Activated T-helper 2 cell treated with anti-CD3 and anti-CD28 coated beads, Interferon-gamma antibody, Interleukin-2, Interleukin-4, amounts not matched to agents 10 μg/mL and 5 μg/mL and 100 μg/mL, durations not matched to agents 14 hours and 24 hours and 36 hours (primary cell): ENCODE results near the gene LAMB2. TPM values are rescaled to one million over a fixed set of nuclear protein-coding genes. Genes with fewer than 3 reads are reported as not detected.

Experiments used
- DNase-seq: peaks from one replicate; pipeline ENCODE4 v3.0.0; 2021; ENCODE audit warnings: low spot score
- H3K27ac Mint-ChIP-seq: one replicate; pipeline ENCODE4 v1.8.0; 2021; ENCODE audit warnings: mixed read lengths
- H3K27me3 Mint-ChIP-seq: one replicate; pipeline ENCODE4 v1.8.0; 2021; ENCODE audit warnings: low read depth, mixed read lengths
- H3K36me3 Mint-ChIP-seq: one replicate; pipeline ENCODE4 v1.8.0; 2021; ENCODE audit warnings: low read depth, mixed read lengths
- H3K4me1 Mint-ChIP-seq: one replicate; pipeline ENCODE4 v1.8.0; 2021; ENCODE audit warnings: low read depth, mixed read lengths
- H3K4me3 Mint-ChIP-seq: one replicate; pipeline ENCODE4 v1.8.0; 2021; ENCODE audit warnings: low read depth, mild to moderate bottlenecking, moderate library complexity, mixed read lengths
- H3K9me3 Mint-ChIP-seq: one replicate; pipeline ENCODE4 v1.8.0; 2021; ENCODE audit warnings: mixed read lengths
- intact Hi-C: fragments of 100-400 bp; cut with micrococcal nuclease; formaldehyde crosslinking; loops from one replicate; pipeline ENCODE4 v1.15.1; 2023
- total RNA-seq: library from RNA; stranded (reverse); gene quantifications from 2 replicates; pipeline ENCODE4 v1.2.3, GENCODE V29; 2022

LAMB2 gene
- total RNA-seq, 1 donor from 2014 or later, result 0.34 TPM

DNA sequence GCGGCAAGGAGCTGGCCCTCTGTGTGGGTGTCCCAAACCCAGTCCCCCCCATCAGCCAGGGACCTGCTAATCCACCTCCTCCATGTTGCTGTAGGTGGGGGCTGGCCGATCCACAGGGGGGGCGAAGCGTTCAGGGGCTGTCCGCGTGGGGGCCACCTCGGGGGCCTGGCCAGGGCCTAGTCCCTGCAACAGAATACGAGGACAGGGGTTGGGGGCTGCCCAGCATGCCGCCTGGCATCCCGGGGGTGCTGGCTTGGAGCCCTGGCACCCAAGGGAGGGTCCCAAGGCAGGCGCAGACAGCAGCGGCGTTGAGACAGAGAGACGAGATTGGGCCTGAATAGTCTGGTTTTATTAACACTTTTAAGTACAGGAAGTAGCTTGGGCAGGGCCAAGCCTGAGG is 24.5 kb downstream of the LAMB2 start:
- H3K4me3 Mint-ChIP-seq, result no peak overlapping the region

DNA sequence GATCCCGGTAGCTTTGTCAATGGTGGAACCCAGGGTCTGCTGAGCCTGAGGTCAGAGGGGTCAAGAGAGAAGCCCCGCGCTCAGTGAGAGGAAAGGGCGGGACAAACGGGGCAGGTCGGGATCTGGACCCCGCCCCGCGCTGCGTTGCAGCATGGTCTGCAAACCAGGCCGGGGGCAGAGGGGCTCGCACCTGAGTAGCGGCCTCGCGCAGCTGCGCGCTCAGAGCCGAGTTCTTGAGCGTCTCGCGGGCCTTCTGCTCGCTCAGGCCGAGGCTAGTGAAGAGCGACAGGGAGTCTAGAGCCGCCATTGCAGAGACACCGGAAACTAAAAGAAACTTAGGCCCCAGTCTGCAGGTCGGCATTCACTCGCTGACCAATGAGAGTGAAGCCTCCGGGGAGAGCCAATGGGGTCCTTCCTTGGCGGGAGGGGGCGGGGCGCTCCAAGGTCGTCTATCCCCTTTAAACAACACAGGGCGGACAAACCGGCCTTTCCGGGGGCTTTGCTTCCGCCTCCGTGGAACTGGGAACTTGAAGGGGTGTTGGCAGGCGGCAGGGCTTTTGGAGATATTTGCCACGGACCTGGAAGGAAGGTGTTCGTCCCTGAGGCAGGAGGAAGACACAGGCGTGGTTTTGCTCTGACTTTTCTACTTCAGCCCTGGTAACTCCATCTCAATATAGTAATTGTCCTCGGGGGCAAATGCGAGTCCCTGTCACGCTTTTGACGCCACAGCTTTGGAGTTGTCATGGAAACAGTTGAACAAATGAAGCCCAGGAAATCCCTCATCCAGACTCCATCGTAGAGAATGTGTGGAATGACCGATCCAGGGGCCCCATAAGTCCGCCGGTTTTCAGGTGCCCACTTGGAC is 28.2 kb downstream of the LAMB2 start, which contains the start of gene QARS1:
Gene QARS1, minus strand, starts transcription at position 331 of the 865 bp plus-strand sequence. Its CDS starts 24 bp downstream, at position 307.
- no peaks in the 10 kb centered on the region for H3K27me3 Mint-ChIP-seq
- no peaks in the 10 kb centered on the region for H3K9me3 Mint-ChIP-seq
- H3K4me1 Mint-ChIP-seq, result peaks cover 18% of the 10 kb centered on the region
- H3K27ac Mint-ChIP-seq, result peak within 1 kb of the TSS; percentile 93
- peaks cover 46% of the 10 kb centered on the region for H3K36me3 Mint-ChIP-seq
- DNase-seq, result peak; percentile 86
- peak within 1 kb of the TSS; percentile 97 for H3K4me3 Mint-ChIP-seq
- intact Hi-C loops, result loop anchor here (1.0 kb wide), 2 partner anchors 10 to 16 kb away; partner anchors contain the start of genes QRICH1 and USP19

More for the DNA sequence above, 24.5 kb downstream of the LAMB2 start:
- Mint-ChIP-seq H3K27me3 (no peaks in the 10 kb centered on the region), H3K27ac (no peak overlapping the region), H3K36me3 (peaks cover 43% of the 10 kb centered on the region), H3K4me1 (peaks cover 16% of the 10 kb centered on the region), H3K9me3 (no peaks in the 10 kb centered on the region)
- DNase-seq, result no peak
- intact Hi-C loops, result no loop called here

DNA sequence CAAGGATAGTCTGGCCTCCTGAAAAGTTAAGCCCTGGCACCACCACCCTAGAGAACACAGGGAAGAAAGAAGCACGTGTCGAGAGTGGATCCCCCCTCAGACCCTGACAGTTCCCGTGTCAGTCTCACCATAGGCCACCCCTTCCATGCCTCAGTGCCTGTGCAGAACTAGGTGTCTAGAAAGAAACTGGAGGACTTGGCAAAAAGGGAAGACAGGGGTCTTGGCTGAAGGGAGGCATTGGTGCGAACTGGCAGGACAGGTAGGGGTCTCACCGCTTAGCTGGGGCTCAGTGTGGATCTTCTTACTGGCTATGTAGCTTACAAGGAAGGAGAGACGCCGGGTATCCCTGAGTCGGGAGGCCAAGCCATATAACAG is 28.8 kb downstream of the LAMB2 start:
- Mint-ChIP-seq H3K4me1 (peaks cover 18% of the 10 kb centered on the region), H3K27me3 (no peaks in the 10 kb centered on the region), H3K9me3 (no peaks in the 10 kb centered on the region), H3K36me3 (peaks cover 46% of the 10 kb centered on the region), H3K4me3 (peak overlapping the region; percentile 97), H3K27ac (peak overlapping the region; percentile 93)
- intact Hi-C loops, result loop anchor here (1.0 kb wide), 2 partner anchors 10 to 16 kb away; partner anchors contain the start of genes QRICH1 and USP19
- DNase-seq, result no peak

DNA sequence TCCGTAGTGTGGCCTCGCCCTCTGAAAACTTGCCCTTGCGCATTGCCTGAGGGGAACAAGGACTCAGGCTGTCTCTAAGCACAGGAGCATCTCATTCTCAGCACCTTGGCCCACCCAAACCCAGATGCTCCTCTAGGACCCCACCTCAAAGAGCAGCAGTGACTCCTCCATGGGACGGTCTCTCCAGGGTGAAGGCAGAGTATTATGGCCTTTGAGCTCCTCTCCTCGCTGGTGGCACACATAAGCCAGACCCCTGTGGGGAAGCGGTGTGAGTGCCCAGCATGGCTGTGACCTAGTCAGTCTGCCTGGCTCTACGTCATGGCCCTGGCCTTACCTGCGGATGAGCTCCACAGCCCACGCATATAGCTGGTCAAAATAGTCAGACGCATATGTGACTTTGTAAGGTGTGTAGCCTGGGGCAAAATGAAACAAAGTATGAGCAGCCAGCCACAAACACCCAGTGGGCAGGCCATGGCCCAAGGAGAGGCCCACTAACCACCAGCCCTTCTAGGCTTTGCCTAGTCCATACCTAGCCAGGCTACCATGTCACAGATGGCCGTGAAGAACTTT is 32.7 kb downstream of the LAMB2 start:
- H3K27ac Mint-ChIP-seq, result no peak overlapping the region
- H3K4me1 Mint-ChIP-seq, result peaks cover 14% of the 10 kb centered on the region
- intact Hi-C loops, result no loop called here
- H3K4me3 Mint-ChIP-seq, result no peak overlapping the region
- DNase-seq, result no peak
- no peaks in the 10 kb centered on the region for H3K9me3 Mint-ChIP-seq
- H3K27me3 Mint-ChIP-seq, result no peaks in the 10 kb centered on the region
- peaks cover 63% of the 10 kb centered on the region for H3K36me3 Mint-ChIP-seq

DNA sequence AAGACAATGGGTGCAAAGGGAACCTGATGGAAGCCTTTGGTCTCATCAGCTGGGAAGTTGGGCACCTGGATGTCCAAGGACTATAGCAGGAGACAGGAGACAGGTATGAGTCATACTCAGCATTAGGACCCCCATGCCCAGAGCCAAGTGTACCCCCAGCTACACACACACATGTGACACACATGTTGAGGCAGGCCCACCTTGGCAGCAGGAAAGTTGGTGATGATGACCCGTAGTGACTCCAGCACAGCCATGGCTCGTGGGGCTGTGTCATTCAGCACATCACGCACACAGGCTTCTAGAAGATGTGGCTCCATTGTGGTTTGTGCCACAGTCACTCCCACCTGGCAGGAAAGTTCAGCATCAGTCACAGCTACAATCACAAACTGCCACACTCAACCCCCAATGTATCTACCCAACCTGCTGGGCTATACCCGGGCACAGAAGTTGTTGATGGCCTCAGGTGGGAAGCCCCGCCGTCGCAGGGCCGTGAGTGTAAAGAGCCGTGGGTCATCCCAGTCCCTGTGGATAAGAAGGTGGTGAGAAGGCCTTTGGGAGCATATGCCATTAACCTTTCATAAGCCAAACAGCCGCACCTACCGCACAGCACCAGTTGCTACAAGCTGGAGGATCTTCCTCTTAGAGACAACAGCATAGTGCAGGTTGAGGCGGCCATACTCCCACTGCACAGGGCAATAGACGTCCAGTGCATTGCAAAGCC is 33.8 kb downstream of the LAMB2 start:
- intact Hi-C loops, result no loop called here
- Mint-ChIP-seq H3K4me3 (no peak overlapping the region), H3K36me3 (peaks cover 63% of the 10 kb centered on the region)

DNA sequence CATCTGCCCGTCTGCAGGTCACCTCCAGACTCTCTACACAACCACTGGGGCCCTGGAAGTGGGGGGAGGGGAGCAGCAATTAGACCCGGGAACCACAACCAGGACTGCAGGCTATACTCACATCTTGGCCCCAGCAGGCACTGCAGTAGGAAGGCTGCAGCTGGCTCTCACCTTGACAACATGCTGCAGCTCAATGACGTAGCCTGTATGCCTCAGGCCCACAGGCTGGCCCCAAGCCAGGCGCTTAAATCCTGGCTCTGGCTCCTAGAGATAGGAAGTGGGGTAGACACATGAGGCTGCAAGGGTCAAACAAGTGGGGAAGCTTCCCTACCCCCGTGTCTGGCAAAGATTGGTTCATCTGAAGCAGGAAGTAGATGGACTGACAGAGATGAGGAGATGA is 34.4 kb downstream of the LAMB2 start:
- Mint-ChIP-seq H3K27me3 (no peaks in the 10 kb centered on the region), H3K36me3 (peaks cover 59% of the 10 kb centered on the region), H3K27ac (no peak overlapping the region), H3K4me3 (no peak overlapping the region), H3K9me3 (no peaks in the 10 kb centered on the region), H3K4me1 (peaks cover 8% of the 10 kb centered on the region)
- no peak for DNase-seq
- intact Hi-C loops, result no loop called here

More for the DNA sequence above, 33.8 kb downstream of the LAMB2 start:
- no peaks in the 10 kb centered on the region for H3K9me3 Mint-ChIP-seq
- H3K4me1 Mint-ChIP-seq, result peaks cover 13% of the 10 kb centered on the region
- DNase-seq, result no peak
- H3K27me3 Mint-ChIP-seq, result no peaks in the 10 kb centered on the region
- H3K27ac Mint-ChIP-seq, result no peak overlapping the region

DNA sequence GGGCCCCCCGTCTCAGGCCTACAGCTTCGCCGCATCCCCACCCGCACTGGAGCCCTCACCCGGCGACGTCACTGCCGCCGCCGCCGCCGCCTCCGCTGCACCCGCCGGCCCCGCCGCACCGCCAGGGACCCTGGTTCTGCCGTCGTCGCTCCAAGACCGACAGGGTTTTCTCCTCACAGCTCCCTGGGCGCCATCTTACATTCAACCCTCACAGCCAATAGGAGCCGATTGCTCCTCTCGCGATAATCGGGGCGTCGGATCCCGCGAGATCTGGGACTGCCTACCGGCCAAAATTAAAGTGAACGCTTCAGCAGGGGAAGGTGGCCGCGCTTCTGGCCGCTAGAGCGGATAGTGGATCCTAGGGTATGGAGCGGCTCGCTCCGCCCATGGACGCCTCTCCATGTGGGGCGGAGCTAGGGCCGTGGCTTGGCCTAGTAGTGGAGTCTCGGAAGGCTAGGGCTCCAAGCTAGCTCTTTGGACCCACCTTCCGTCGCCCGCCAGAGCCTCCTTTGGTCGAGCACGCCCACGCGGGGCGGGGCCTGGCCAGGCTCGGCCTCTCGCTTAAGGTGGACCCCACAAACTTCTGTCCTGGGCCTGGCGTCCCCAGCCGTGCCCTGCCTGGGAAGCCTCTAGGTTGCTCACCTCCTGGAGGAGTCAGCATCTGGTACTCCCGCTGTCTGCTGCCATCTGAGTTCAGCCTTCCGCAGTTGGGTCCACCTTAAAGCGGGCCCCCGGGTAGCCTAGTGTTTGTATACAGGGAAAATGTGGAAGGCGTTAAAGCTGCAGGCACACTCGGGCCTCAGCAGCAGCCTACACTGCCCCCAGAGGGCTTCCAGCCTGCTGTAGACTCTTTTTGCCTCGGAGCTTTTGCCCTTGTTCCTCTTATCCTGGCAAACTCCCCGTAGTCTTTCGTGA is 38.7 kb downstream of the LAMB2 start, which contains the start of gene QRICH1:
Gene QRICH1, minus strand, starts transcription at position 219 of the 915 bp plus-strand sequence. CDS start 17,054 bp downstream, outside the sequence.
- peak; percentile 96 for DNase-seq
- peaks cover 33% of the 10 kb centered on the region for H3K36me3 Mint-ChIP-seq
- peak within 1 kb of the TSS; percentile 91 for H3K27ac Mint-ChIP-seq
- intact Hi-C loops, result loop anchor here (1.0 to 2.0 kb wide), 8 partner anchors 10 to 318 kb away; partner anchors contain the start of genes IMPDH2, QARS1, TCTA and USP19
- no peaks in the 10 kb centered on the region for H3K27me3 Mint-ChIP-seq
- peak within 1 kb of the TSS; percentile 83 for H3K4me3 Mint-ChIP-seq
- H3K4me1 Mint-ChIP-seq, result peaks cover 24% of the 10 kb centered on the region
- H3K9me3 Mint-ChIP-seq, result no peaks in the 10 kb centered on the region

DNA sequence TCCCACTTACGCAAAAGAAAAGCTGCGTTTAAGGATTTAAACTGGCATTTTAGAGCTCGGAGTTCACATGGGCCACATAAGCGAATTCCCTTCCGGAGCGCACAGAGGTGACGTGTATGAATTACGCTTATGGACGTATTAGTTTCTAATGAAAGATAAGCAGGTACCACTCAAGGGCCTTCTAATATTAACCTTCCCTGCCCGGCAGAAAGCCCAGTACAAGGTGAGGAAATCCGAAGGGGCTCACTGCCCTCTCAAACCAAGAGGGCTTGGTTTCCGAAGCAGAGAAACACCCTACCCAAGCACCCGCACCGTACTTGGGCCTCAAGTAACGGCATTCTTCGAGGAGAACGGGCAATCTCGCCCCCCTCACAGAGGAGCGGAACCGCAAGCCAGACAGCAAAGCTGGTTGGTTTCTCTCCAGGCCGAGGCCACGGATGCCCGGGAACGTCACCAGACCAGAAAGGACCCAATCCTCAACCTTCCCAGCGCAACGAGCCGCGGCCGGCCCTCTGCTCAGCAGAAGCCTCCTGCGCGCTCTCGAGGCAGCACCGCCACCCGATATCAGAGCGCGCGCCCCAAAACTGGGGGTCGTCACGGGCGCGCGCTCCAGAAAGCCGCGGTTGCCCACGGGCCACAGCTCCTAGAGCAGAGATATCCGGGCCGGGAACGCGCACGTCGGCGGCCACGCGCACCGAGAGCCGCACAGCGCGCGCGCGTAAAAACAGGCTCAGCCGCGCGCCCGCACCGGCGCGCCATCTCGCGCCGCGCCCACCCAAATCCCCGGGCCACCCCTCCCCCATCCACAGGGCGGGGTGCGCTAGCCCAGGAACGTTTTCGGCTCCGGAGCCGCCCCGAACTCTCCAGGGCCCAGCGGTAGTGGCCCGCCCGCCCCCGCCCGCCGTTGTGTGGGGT is 39.7 kb downstream of the LAMB2 start:
- Mint-ChIP-seq H3K27ac (peak overlapping the region; percentile 91), H3K4me3 (peak overlapping the region; percentile 83), H3K4me1 (peaks cover 24% of the 10 kb centered on the region), H3K36me3 (peaks cover 25% of the 10 kb centered on the region), H3K9me3 (no peaks in the 10 kb centered on the region), H3K27me3 (no peaks in the 10 kb centered on the region)
- intact Hi-C loops, result loop anchor here (1.0 kb wide), 1 partner anchor 319 kb away; the partner anchor contains the start of gene TCTA
- DNase-seq, result peak; percentile 80

DNA sequence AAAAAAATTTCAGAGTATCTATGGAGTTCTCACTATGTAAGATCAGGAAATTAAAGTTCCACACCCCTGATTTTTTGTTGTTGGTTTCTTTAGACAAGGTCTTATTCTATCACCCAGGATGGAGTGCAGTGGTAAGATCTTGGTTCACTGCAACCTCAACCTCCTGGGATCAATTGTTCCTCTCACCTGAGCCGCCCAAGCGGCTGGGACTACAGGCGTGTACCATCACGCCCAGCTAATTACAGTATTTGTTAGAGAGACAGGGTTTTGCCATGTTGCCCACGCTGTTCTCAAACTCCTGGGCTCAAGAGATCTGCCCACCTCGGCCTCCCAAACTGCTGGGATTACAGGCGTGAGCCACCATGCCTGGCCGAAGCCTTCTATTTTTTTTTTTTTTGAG is 51.4 kb downstream of the LAMB2 start:
- Mint-ChIP-seq H3K4me3 (no peak overlapping the region), H3K27ac (no peak overlapping the region), H3K36me3 (peaks cover 17% of the 10 kb centered on the region), H3K4me1 (peaks cover 4% of the 10 kb centered on the region), H3K27me3 (no peaks in the 10 kb centered on the region), H3K9me3 (no peaks in the 10 kb centered on the region)
- intact Hi-C loops, result no loop called here
- DNase-seq, result no peak

DNA sequence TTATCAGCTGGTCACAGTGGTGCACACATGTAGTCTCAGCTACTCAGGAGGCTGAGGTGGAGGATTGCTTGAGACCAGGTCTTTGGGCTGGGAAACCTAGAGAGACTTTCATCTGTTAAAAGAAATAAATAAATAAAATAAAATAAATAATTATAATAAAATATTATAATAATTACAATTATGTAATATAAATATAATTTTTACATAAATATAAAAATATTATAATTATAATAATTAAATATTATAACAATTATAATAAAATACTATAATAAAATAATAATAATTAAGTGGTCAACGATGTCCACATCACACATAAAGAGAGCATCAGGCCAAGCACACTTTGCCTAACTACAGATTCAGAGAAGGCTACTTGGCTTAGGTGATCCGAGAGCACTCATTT is 53.6 kb downstream of the LAMB2 start:
- Mint-ChIP-seq H3K9me3 (no peaks in the 10 kb centered on the region), H3K27ac (no peak overlapping the region), H3K27me3 (no peaks in the 10 kb centered on the region), H3K4me1 (peaks cover 4% of the 10 kb centered on the region), H3K4me3 (no peak overlapping the region), H3K36me3 (peaks cover 31% of the 10 kb centered on the region)
- DNase-seq, result no peak
- intact Hi-C loops, result no loop called here

DNA sequence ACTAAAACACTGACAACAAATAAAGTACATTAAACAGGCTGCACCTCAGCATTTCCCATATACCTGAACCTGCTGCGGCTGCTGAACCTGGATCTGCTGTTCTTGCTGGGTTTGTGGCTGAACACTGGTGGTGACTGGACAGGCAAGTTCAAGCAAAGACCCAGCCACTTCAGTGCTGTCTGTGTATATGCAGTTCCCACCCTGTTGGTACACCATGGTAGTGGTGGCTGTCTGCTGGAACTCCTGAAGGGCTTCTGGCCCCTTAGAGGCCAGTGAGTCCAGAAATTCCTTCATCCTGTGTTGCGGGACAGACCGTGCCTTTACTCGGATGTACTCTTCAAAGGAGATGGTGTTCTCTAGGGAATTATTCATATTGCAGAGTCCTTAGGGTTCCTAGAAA is 56.2 kb downstream of the LAMB2 start:
- Mint-ChIP-seq H3K27me3 (no peaks in the 10 kb centered on the region), H3K4me1 (peaks cover 4% of the 10 kb centered on the region), H3K4me3 (no peak overlapping the region), H3K9me3 (no peaks in the 10 kb centered on the region), H3K27ac (no peak overlapping the region), H3K36me3 (peaks cover 53% of the 10 kb centered on the region)
- DNase-seq, result no peak
- intact Hi-C loops, result no loop called here
